ENCODE data around the gene RAB9A. TPM values are rescaled to one million over a fixed set of nuclear protein-coding genes. Genes with fewer than 3 reads are reported as not detected.

RAB9A gene
- total RNA-seq, 1 donor from 2014 or later: 26.4 TPM

DNA sequence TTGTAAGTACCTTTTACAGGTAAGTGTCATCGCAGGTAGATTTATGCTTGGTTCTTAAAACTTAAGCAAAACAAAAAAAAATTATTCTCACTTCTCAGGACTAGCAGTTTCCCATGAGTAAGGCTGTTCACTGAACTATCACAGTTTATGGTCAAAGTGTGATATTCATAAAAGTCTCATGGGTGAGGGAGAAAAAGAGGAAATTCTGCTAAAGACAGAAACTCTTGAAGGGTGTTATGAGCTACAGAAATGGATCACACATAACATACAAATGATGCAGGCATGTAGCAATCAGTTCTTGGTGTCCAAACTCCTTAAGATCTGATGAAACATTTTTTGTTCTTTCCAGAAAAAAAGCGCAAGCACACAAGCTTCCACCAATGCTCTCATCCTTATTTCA, 8.5 kb downstream of the RAB9A start:
- Mint-ChIP-seq H3K9me3 (no peaks in the 10 kb centered on the region), H3K36me3 (peaks cover 18% of the 10 kb centered on the region), H3K27me3 (no peaks in the 10 kb centered on the region), H3K27ac (no peak overlapping the region), H3K4me1 (ENCODE audit: unreplicated experiment) (peaks cover 17% of the 10 kb centered on the region), H3K4me3 (no peak overlapping the region)
- no peak for TF ChIP-seq CTCF (conservative IDR thresholded peaks at IDR 0.05)
- DNase-seq (ENCODE audit: extremely low spot score, unreplicated experiment): no peak

DNA sequence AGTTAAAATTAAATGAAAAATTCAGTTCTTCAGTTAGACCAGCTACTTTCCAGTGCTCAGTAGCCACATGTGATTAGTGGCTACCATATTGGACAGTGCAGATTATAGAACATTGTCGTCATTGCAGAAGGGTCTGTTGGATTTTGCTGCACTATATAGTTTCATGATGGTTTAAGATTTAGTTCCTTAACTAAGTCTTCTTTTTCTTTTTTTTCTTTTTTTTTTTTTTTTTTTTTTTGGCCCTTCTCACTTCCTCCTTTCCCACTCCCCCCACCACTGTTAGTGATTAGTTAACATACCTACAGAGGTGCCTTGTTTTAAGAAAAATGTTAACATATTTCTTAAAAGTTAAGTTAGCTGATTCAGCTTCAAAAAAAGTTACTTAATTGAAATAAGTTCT, 9.0 kb downstream of the RAB9A start:
- Mint-ChIP-seq H3K27me3 (no peaks in the 10 kb centered on the region), H3K4me3 (no peak overlapping the region), H3K4me1 (ENCODE audit: unreplicated experiment) (peaks cover 12% of the 10 kb centered on the region), H3K27ac (peak overlapping the region; percentile 61), H3K9me3 (no peaks in the 10 kb centered on the region), H3K36me3 (peaks cover 18% of the 10 kb centered on the region)
- TF ChIP-seq CTCF (conservative IDR thresholded peaks at IDR 0.05): no peak
- DNase-seq (ENCODE audit: extremely low spot score, unreplicated experiment): no peak

GRCh38 chrX:13698432-13698831, 9.5 kb downstream of the RAB9A start:
- no peaks in the 10 kb centered on the region for H3K27me3 Mint-ChIP-seq
- H3K4me3 Mint-ChIP-seq: no peak overlapping the region
- H3K9me3 Mint-ChIP-seq: no peaks in the 10 kb centered on the region
- peak overlapping the region; percentile 61 for H3K27ac Mint-ChIP-seq
- peaks cover 18% of the 10 kb centered on the region for H3K36me3 Mint-ChIP-seq
- no peak for TF ChIP-seq CTCF (conservative IDR thresholded peaks at IDR 0.05)
- no peak for DNase-seq (ENCODE audit: extremely low spot score, unreplicated experiment)
- peaks cover 8% of the 10 kb centered on the region for H3K4me1 Mint-ChIP-seq (ENCODE audit: unreplicated experiment)

- no peaks in the 10 kb centered on the region for H3K9me3 Mint-ChIP-seq
- no peak for TF ChIP-seq CTCF (conservative IDR thresholded peaks at IDR 0.05)
- H3K27ac Mint-ChIP-seq: no peak overlapping the region
- no peak overlapping the region for H3K4me3 Mint-ChIP-seq
- peaks cover 4% of the 10 kb centered on the region for H3K4me1 Mint-ChIP-seq (ENCODE audit: unreplicated experiment)
- H3K36me3 Mint-ChIP-seq: peaks cover 18% of the 10 kb centered on the region
- no peaks in the 10 kb centered on the region for H3K27me3 Mint-ChIP-seq
- no peak for DNase-seq (ENCODE audit: extremely low spot score, unreplicated experiment)
Measured at GRCh38 chrX:13699183-13699826, 10.4 kb downstream of the RAB9A start.

GRCh38 chrX:13700380-13700779, 11.5 kb downstream of the RAB9A start:
- Mint-ChIP-seq H3K4me3 (no peak overlapping the region), H3K4me1 (ENCODE audit: unreplicated experiment) (peaks cover 4% of the 10 kb centered on the region), H3K9me3 (no peaks in the 10 kb centered on the region), H3K27ac (no peak overlapping the region), H3K36me3 (peaks cover 17% of the 10 kb centered on the region), H3K27me3 (no peaks in the 10 kb centered on the region)
- DNase-seq (ENCODE audit: extremely low spot score, unreplicated experiment): no peak
- no peak for TF ChIP-seq CTCF (conservative IDR thresholded peaks at IDR 0.05)
